Muscle of back (tissue), 11 donors: ENCODE measurements around the gene ZIC5. TPM values are rescaled to one million over a fixed set of nuclear protein-coding genes. Genes with fewer than 3 reads are reported as not detected.

Experiments used
- DNase-seq, 3 donors: peaks; one replicate each; pipeline versions ENCODE4 v3.0.0 to v3.0.0-alpha.2; 2013
- polyA plus RNA-seq, 10 donors: library from polyadenylated mRNA; unstranded; fragments of 120-200 nt; gene quantifications; one replicate each; pipeline ENCODE4 v1.2.1, GENCODE V29; 2013; ENCODE audit not compliant: insufficient read length in 10 of 10

The ZIC5 gene
- polyA plus RNA-seq, 10 donors, result 0.04 to 0.05 TPM; not detected in 8

GRCh38 chr13:99944102-99944501 is 27.5 kb downstream of the ZIC5 start:
- DNase-seq, result no peak

GRCh38 chr13:99941911-99942310 is 29.7 kb downstream of the ZIC5 start:
- DNase-seq, result no peak

GRCh38 chr13:99941086-99941485 is 30.5 kb downstream of the ZIC5 start:
- no peak for DNase-seq

DNA sequence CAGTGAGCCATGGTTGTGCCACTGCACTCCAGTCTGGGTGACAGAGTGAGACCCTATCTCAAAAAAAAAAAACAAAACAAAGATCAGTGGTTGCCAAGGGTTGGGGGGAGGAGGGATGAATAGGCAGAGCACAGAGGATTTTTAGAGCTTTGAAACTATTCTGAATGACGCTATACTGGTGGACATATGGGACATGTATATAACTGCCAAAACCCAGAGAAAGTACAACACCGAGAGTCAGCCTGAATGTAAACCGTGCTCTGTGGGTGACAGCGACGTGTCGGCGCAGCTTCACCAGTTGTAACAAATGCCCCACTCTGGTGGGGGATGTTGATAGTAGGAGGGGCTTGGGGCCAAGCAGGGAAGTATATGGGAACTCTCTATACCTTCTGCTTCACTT is 32.9 kb downstream of the ZIC5 start:
- DNase-seq, result no peak

GRCh38 chr13:99935772-99936171 is 35.8 kb downstream of the ZIC5 start:
- DNase-seq, result no peak

DNA sequence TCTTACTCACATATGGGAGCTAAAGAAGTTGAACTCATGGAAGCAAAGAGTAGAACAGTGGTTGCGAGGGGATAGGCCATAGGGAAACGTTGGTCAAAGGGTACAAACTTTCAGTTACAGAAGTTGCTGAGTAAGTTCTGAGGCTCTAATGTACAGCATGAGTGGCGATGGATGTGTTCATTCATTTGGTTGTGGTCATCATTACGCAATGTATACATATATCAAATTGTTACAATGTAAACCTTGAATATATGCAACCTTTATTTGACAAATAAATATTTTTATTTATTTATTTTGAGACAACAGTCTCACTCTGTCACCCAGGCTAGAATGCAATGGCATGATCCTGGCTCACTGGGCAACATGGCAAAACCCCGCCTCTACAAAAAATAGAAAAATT is 38.7 kb downstream of the ZIC5 start:
- DNase-seq, result no peak

- no peak for DNase-seq
These were observed 40.6 kb downstream of the ZIC5 start for GRCh38 chr13:99930925-99931324.

DNA sequence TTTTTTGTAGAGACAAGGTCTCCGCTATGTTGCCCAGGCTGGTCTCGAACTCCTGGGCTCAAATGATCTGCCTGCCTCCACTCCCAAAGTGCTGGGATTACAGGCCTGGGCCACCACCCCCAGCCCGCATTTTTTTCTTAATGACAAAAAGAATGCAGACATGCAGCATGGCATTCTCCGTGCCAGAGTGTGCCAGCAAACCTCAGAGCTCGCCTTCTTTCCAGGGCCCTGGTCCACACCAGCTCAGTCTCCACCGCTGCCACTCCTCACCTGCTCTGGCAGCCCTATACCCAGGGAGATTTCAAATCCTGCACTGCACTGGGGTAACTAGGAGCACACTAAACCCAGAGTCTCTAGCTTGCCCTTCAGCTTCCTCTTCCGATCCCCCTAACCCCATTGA is 41.7 kb downstream of the ZIC5 start:
- DNase-seq, result no peak

- peak in 1 of 3 donors; percentile 19 for DNase-seq
These were observed 45.4 kb downstream of the ZIC5 start for GRCh38 chr13:99926014-99926731.

DNA sequence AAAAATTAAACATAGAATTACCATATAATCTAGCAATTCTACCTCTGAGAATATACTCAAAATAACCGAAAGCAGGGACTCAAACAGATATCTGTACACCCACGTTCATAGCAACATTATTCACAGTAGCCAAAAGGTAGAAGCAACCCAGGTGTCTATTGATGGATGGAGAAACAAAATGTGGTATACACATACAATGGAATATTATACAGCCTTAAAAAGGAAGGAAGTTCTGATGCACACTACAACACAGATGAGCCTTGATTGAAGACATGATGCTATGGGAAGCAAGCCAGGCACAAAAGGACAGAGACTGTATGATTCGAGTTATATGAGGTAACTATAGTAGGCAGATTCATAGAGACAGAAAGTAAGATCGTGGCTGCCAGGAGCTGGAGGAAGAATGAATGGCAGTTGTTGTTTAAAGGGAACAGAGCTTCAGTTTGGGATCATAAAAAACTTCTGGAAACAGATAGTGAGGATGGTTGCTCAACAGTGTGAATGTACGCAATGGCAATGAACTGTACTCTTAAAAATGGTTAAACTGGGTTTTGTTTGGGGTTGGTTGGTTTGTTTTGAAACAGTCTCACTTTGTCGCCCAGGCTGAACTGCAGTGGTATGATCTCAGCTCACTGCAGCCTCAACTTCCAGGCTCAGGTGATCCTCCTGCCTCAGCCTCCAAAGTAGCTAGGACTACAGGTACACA is 47.5 kb downstream of the ZIC5 start:
- DNase-seq, result no peak

GRCh38 chr13:99922631-99923404 is 48.7 kb downstream of the ZIC5 start:
- no peak for DNase-seq

- DNase-seq, result no peak
These were observed 52.4 kb downstream of the ZIC5 start for GRCh38 chr13:99919132-99919531.

GRCh38 chr13:99916366-99917103 is 55.0 kb downstream of the ZIC5 start:
- DNase-seq, result peak; percentile 31 to 56 (median 37)

DNA sequence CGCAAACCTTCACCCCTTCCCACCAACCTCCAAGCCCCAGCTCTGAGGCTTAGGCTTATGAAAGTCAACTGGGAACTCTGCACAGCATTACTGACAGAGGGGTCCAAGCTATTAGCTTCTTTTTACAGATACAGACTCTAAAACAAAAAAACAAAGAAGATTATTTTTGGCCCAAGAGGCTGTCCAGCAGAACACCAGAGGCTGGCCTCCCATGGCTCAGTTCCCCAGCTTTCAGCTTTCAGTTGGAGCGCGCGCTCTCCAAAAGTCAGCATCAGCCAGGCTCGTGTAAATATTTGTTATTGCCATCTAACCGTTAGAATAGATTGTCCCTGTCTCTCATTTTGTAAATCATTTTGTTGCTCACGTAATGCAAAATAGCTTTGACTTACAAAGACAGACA is 58.4 kb downstream of the ZIC5 start:
- no peak for DNase-seq

Other genes starting within 250 kb of the ZIC5 start
- under 1 TPM in 6 of 10 donors, not detected in 4; 0.05 to 0.57 (median 0.18) TPM for gene ZIC2, start 10.0 kb upstream of the ZIC5 start, polyA plus RNA-seq
- gene PCCA, start 117.3 kb upstream of the ZIC5 start, polyA plus RNA-seq, result 10 to 100 TPM; 23.8 to 41.1 (median 30.3) TPM